ENCODE results near the gene MYPOP. TPM values are rescaled to one million over a fixed set of nuclear protein-coding genes. Genes with fewer than 3 reads are reported as not detected.
A peak's percentile ranks its signal among the peaks of the same experiment; 100 is the strongest.

MYPOP gene
- total and polyA plus RNA-seq, 5 donors = 9.1 to 15.4 (median 11.7) TPM

DNA sequence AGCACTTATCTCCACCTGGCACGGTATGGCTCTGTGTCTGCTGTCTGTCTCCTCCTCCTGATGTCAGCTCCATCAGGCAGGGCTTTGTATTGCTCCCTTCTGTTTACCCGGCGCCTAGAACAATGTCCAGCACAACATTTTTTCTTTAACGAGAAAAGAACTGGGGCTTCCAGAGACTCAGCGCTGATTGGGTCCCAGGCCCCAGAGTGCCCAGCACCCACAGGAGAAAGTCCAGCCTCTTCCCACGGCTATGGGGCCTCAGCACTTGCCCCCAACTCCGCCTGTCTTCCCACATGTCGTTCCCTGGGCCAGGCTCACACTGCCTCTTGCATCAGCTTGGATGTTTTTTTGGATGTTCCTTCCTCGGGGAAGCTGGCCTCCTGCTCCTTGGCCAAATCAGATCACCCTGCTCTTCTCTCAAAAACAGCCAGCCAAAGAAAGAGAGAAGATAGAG lies 6.9 kb downstream of the MYPOP start:
- Histone ChIP-seq H3K9me3 (ENCODE audit: control insufficient read depth, low read length) (no peaks in the 10 kb centered on the region), H3K4me1 (ENCODE audit: control insufficient read depth, insufficient read depth, low read length) (peaks cover 2% of the 10 kb centered on the region), H3K27me3 (ENCODE audit: control insufficient read depth, insufficient read depth) (no peaks in the 10 kb centered on the region), H3K4me3 (ENCODE audit: low read length) (no peak overlapping the region), H3K27ac (ENCODE audit: low read length) (no peak overlapping the region)
- WGBS = 81% methylated on average over 9 of the region's 9 CpGs
- peak in 1 of 3 donors; percentile 12 for DNase-seq
- no peak for ATAC-seq
- intact Hi-C loops (cut with DNase I) = no loop called here

DNA sequence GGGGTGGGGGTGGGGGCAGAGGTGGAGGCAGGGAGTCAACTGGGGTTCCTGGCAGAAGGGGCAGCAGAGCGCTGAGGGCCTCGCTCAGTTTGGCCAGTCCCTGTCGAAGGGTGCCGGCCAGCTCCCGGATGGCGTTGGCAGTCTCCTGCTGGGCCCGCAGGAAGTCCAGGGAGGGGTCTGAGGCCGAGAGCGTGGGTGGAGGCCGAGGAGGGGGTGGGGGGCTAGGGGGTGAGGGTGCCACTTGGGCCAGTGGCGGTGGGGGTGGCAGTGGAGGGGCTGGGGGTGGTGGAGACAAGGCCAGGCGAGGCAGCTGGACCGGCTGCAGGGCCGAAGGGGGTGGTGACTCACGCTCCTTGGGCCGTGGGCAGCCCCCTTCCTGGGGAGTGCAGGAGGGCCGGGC lies 11.5 kb downstream of the MYPOP start:
- WGBS = 82% methylated on average over 17 of the region's 17 CpGs
- ATAC-seq (no peak), DNase-seq (peak in 1 of 3 donors; percentile 39)
- no peak overlapping the region for H3K27ac ChIP-seq (ENCODE audit: low read length)
- H3K9me3 ChIP-seq (ENCODE audit: control insufficient read depth, low read length) = no peaks in the 10 kb centered on the region
- no peaks in the 10 kb centered on the region for H3K4me1 ChIP-seq (ENCODE audit: control insufficient read depth, insufficient read depth, low read length)
- intact Hi-C loops (cut with DNase I) = no loop called here
- no peak overlapping the region for H3K4me3 ChIP-seq (ENCODE audit: low read length)
- no peaks in the 10 kb centered on the region for H3K27me3 ChIP-seq (ENCODE audit: control insufficient read depth, insufficient read depth)

DNA sequence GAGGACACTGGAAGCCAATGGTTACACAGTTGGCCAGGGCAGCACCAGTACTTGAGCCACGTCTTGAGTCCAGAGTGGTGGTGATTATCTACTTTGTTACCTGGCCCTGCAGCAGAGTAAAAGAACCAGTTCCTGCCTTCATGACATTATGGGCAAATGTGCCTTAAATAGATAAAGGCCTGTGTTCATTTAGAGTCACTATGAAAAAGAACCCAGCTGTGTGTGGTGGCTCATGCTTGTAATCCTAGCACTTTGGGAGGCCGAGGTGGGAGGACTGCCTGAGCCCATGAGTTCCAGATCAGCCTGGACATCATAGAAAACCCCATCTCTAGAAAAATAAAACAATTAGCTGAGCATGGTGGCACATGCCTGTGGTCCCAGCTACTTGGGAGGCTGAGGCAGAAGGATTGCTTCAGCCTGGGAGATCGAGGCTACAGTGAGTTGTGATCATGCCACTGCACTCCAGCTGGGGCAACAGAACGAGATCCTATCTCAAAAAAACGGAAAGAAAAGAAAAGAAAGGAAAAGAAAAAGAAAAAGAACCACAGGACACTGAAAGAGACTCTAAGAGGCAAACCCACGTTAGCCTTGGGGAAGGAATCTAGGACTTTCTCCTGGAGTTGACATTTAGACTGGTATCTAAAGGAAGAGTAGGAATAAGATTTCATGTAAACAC lies 13.1 kb downstream of the MYPOP start:
- Histone ChIP-seq H3K4me3 (ENCODE audit: low read length) (no peak overlapping the region), H3K27ac (ENCODE audit: low read length) (no peak overlapping the region), H3K9me3 (ENCODE audit: control insufficient read depth, low read length) (no peaks in the 10 kb centered on the region), H3K27me3 (ENCODE audit: control insufficient read depth, insufficient read depth) (no peaks in the 10 kb centered on the region), H3K4me1 (ENCODE audit: control insufficient read depth, insufficient read depth, low read length) (peaks cover 2% of the 10 kb centered on the region)
- intact Hi-C loops (cut with DNase I) = no loop called here
- 67% methylated on average over 6 of the region's 6 CpGs for WGBS
- ATAC-seq = no peak
- DNase-seq = no peak

GRCh38 chr19:45887200-45887710 lies 15.2 kb downstream of the MYPOP start:
- Histone ChIP-seq H3K27ac (ENCODE audit: low read length) (peak overlapping the region; percentile 73), H3K4me1 (ENCODE audit: control insufficient read depth, insufficient read depth, low read length) (peaks cover 4% of the 10 kb centered on the region), H3K9me3 (ENCODE audit: control insufficient read depth, low read length) (no peaks in the 10 kb centered on the region), H3K4me3 (ENCODE audit: low read length) (peak overlapping the region; percentile 75), H3K27me3 (ENCODE audit: control insufficient read depth, insufficient read depth) (no peaks in the 10 kb centered on the region)
- peak in 2 of 3 donors; percentile 30 to 65 for DNase-seq
- ATAC-seq = no peak
- 48% methylated on average over 10 of the region's 10 CpGs for WGBS
- intact Hi-C loops (cut with DNase I) = no loop called here

DNA sequence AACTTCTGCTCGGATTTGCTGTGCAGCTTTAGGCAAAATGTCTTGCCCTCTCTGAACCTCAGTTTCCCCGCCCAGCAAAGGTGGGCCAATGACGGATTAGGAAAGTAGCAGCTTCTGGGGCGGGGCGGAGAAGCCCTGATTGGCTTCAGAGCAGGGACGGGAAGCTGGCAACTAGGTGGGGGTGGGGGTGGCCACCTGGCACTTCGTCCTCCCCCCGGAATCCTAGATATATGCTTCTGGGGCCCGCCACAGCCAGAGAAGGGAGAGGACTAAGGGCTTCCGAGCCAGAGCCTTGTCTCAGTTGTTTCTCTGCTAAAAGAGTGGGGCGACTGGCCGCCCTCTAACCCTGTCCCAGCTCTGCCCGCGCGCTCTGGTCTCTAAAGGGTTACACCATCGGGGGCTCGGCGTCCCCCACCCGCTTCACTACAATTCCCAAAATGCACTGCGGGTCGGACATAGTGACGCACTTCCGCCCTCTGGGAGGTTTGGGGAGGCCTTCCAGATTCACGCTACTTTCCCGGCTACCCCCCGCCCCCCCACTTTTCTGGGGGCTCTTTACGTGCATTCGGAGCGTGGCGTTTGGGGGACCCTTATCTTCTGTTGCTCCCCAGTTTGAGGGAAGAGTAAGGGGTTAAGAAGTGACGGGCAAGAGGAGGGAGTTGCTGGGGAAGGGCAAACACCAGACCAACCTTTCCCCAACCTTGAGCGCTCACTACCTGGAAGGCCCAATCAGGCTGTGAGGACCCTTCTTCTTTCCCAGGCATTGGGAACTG lies 15.8 kb downstream of the MYPOP start:
- 1% methylated on average over 32 of the region's 32 CpGs for WGBS
- Histone ChIP-seq H3K4me1 (ENCODE audit: control insufficient read depth, insufficient read depth, low read length) (peaks cover 4% of the 10 kb centered on the region), H3K4me3 (ENCODE audit: low read length) (peak overlapping the region; percentile 75), H3K9me3 (ENCODE audit: control insufficient read depth, low read length) (no peaks in the 10 kb centered on the region), H3K27ac (ENCODE audit: low read length) (peak overlapping the region; percentile 73), H3K27me3 (ENCODE audit: control insufficient read depth, insufficient read depth) (no peaks in the 10 kb centered on the region)
- peak; percentile 91 to 96 (median 95) for DNase-seq
- intact Hi-C loops (cut with DNase I) = no loop called here
- peak; percentile 92 for ATAC-seq

DNA sequence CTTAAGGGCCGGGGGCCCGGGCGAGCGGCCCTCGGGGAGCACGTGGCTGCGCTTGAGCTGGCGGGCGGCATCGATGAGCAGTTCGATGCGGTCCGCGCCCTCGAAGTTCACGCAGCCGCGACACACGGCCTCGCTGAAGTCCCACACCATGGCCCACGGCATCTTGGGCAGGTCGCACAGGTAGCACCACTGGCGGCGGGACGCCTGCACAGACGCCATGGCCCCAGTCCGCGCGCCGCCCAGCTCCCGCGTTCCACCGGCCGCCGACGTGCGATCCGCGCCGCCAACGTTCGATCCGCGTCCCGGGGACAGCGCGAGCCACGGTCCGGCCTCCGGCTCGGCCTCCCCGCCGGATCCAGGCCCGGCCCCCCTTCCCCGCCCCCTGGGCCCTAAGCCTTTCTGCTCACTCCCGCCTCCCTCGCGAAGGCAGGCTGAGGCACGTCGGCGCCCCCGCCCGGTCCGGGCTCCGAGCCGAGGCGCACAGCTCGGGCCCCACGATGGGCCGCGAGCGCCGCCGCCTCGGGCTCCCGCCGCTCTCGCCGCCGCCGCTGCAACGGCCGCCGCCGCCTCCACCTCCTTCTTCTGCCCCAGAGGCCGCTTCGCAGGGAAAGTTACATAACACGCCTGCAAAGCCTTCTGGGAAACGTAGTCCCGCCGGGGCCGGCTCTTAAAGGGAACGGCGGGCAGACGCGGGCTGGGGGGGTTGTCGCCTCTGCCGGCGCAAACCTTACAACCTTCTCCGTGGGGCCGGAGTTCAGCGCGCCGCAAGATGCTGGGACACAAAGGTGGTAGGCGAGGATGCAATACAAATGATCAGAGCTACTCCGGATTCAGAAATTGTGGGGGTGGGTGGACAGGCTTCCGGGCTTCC lies 16.6 kb downstream of the MYPOP start, which contains the start of gene IRF2BP1:
Gene IRF2BP1 (minus strand): TSS at position 586 of the 871 bp plus-strand sequence. CDS start 367 bp downstream, at position 219.
- Histone ChIP-seq H3K27me3 (ENCODE audit: control insufficient read depth, insufficient read depth) (no peaks in the 10 kb centered on the region), H3K9me3 (ENCODE audit: control insufficient read depth, low read length) (no peaks in the 10 kb centered on the region), H3K4me1 (ENCODE audit: control insufficient read depth, insufficient read depth, low read length) (peaks cover 4% of the 10 kb centered on the region), H3K4me3 (ENCODE audit: low read length) (peak within 1 kb of the TSS; percentile 75), H3K27ac (ENCODE audit: low read length) (peak within 1 kb of the TSS; percentile 73)
- WGBS = under 1% methylated on average over 107 of the region's 107 CpGs
- peak; percentile 94 to 97 (median 96) for DNase-seq
- intact Hi-C loops (cut with DNase I) = no loop called here
- peak; percentile 85 to 89 for ATAC-seq

DNA sequence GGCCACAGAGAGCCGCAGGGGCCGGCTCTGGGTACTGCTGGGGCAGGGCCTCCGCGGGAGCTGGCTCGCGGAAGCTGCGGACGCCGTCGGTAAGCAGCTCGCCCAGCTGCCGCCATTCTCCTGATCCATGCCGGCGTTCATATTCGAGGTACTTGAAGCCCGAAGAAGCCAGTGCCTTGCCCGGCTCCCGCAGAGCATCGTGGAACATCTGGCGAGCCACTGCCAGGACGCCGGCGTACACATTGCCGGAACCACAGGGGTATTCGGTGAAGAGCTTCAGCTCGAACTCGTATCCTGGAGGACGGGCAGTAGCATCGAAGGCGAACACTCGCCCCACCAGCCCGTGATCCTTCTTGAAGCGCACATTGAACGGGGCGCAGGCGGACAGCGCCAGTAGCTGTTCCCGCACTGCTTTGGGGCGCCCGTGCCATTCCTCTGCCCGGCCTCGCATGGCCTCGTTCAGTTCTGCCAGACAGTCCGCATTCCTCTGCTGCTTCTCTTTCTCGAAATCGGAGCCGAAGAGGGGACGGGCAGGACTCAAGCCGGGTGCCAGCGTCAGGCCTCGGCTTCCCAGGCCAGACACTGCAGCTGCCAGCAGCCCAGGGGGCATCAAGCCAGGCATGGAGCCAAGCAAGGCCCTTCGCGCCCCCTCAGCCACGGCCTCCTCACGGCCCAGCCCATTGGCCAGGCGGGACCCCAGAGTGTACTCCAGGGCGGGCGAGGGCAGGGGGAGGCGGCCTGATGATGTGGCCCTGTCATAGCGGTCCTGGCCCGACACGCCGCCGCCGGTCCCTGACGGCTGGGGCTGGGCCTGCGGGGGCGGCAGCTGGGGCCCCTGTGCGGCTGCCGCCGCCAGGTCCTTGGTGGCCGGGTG lies 17.5 kb downstream of the MYPOP start:
- Histone ChIP-seq H3K27me3 (ENCODE audit: control insufficient read depth, insufficient read depth) (no peaks in the 10 kb centered on the region), H3K4me3 (ENCODE audit: low read length) (peak overlapping the region; percentile 75), H3K4me1 (ENCODE audit: control insufficient read depth, insufficient read depth, low read length) (peaks cover 4% of the 10 kb centered on the region), H3K27ac (ENCODE audit: low read length) (peak overlapping the region; percentile 63), H3K9me3 (ENCODE audit: control insufficient read depth, low read length) (no peaks in the 10 kb centered on the region)
- WGBS = 56% methylated on average over 72 of the region's 72 CpGs
- DNase-seq = peak; percentile 47 to 68 (median 68)
- ATAC-seq = peak in 1 of 2 donors; percentile 3
- intact Hi-C loops (cut with DNase I) = no loop called here

DNA sequence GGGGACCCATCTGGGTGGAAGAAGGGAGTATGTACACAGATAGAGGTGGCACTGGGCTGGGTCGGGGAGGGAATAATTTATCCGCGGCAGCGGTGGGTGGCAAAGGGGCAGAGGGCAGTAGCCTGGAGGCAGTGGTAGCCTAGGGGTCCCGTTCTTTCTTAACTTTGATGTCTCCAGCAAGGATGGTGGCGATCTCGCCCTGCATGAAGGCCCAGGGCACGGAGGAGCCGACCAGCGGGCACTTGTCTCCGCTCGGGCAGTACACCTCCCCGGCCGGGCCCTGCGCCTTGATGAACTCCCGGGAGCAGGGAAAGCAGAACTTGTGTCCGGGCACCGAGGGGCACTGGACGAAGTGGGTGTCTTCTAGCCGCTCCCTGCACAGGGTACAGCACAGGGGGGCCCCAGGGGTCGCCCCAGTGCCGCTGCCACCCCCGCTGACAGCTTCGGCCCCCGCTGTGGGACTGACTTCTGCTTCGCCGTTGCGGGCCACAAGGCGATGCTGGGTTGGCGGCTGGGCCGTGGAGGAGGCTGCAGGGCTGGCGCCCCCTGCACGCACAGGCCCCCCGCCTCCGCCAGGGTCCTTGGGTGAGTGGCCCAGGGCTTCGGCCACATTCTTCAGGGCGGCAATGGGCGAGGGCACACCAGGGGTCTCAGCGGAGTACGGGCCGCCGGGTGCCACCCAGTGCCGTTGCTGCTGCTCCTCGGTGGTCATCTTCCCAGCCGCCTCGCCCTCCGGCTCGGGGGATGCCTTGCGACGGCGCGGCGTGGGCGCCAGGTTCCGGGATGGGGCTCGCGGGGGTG lies 18.3 kb downstream of the MYPOP start:
- peak in 2 of 3 donors; percentile 57 to 71 for DNase-seq
- ATAC-seq = no peak
- no peaks in the 10 kb centered on the region for H3K27me3 ChIP-seq (ENCODE audit: control insufficient read depth, insufficient read depth)
- H3K4me3 ChIP-seq (ENCODE audit: low read length) = no peak overlapping the region
- WGBS = 89% methylated on average over 57 of the region's 57 CpGs
- intact Hi-C loops (cut with DNase I) = no loop called here
- no peaks in the 10 kb centered on the region for H3K9me3 ChIP-seq (ENCODE audit: control insufficient read depth, low read length)
- no peak overlapping the region for H3K27ac ChIP-seq (ENCODE audit: low read length)
- peaks cover 4% of the 10 kb centered on the region for H3K4me1 ChIP-seq (ENCODE audit: control insufficient read depth, insufficient read depth, low read length)

DNA sequence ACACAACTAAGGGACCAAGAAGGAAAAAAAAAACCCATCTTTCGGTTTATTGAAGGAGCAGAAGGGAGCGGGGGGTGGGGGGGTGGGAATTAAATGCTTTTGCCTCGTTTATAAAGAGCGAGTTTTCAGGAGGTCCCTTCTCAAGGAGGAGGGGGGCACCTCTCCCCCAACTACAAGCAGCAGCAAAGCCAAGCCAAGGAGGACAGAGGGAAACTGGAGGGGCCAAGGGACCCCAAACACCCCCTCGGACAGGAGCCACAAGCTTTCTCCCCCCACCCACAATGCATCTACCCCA lies 18.9 kb downstream of the MYPOP start:
- Histone ChIP-seq H3K27me3 (ENCODE audit: control insufficient read depth, insufficient read depth) (no peaks in the 10 kb centered on the region), H3K4me1 (ENCODE audit: control insufficient read depth, insufficient read depth, low read length) (peaks cover 4% of the 10 kb centered on the region), H3K9me3 (ENCODE audit: control insufficient read depth, low read length) (no peaks in the 10 kb centered on the region), H3K4me3 (ENCODE audit: low read length) (no peak overlapping the region), H3K27ac (ENCODE audit: low read length) (no peak overlapping the region)
- intact Hi-C loops (cut with DNase I) = no loop called here
- DNase-seq = no peak
- no peak for ATAC-seq
- 32% methylated on average over 5 of the region's 5 CpGs for WGBS
